ENCODE measurements around the gene PPP6R2.
"Not testable (repeated sequence)": the region's sequence is repeated elsewhere in the genome, so short reads cannot be mapped to it uniquely, and the experiment has no call there.

The PPP6R2 gene

GRCh38 chr22:50422961-50423815 is 80.1 kb downstream of the PPP6R2 start:
- no peak for TF ChIP-seq ZNF274 (IDR thresholded peaks at IDR 0.05; ENCODE audit: low read depth, low read length)
- H3K4me3 ChIP-seq (ENCODE audit: low read length) = no peak overlapping the region

- no peak overlapping the region for H3K4me3 ChIP-seq (ENCODE audit: low read length)
- no peak for TF ChIP-seq ZNF274 (IDR thresholded peaks at IDR 0.05; ENCODE audit: low read depth, low read length)
Measured at GRCh38 chr22:50423956-50424355, 80.8 kb downstream of the PPP6R2 start.

GRCh38 chr22:50425179-50425916 is 82.2 kb downstream of the PPP6R2 start:
- no peak for TF ChIP-seq ZNF274 (IDR thresholded peaks at IDR 0.05; ENCODE audit: low read depth, low read length)
- H3K4me3 ChIP-seq (ENCODE audit: low read length) = no peak overlapping the region

GRCh38 chr22:50432131-50432876 is 89.2 kb downstream of the PPP6R2 start:
- H3K4me3 ChIP-seq (ENCODE audit: low read length) = no peak overlapping the region
- no peak for TF ChIP-seq ZNF274 (IDR thresholded peaks at IDR 0.05; ENCODE audit: low read depth, low read length)

- H3K4me3 ChIP-seq (ENCODE audit: low read length) = not testable (repeated sequence)
Measured at GRCh38 chr22:50432877-50433510, 89.9 kb downstream of the PPP6R2 start.

- no peak for TF ChIP-seq ZNF274 (IDR thresholded peaks at IDR 0.05; ENCODE audit: low read depth, low read length)
- H3K4me3 ChIP-seq (ENCODE audit: low read length) = no peak overlapping the region
Measured at GRCh38 chr22:50434849-50435248, 91.7 kb downstream of the PPP6R2 start.

GRCh38 chr22:50435291-50436014 is 92.3 kb downstream of the PPP6R2 start:
- H3K4me3 ChIP-seq (ENCODE audit: low read length) = no peak overlapping the region
- no peak for TF ChIP-seq ZNF274 (IDR thresholded peaks at IDR 0.05; ENCODE audit: low read depth, low read length)

GRCh38 chr22:50436015-50436830 is 93.1 kb downstream of the PPP6R2 start:
- TF ChIP-seq ZNF274 (IDR thresholded peaks at IDR 0.05; ENCODE audit: low read depth, low read length) = no peak
- H3K4me3 ChIP-seq (ENCODE audit: low read length) = no peak overlapping the region

- no peak overlapping the region for H3K4me3 ChIP-seq (ENCODE audit: low read length)
- TF ChIP-seq ZNF274 (IDR thresholded peaks at IDR 0.05; ENCODE audit: low read depth, low read length) = no peak
Measured at GRCh38 chr22:50436841-50437341, 93.8 kb downstream of the PPP6R2 start.

GRCh38 chr22:50437511-50438304 is 94.6 kb downstream of the PPP6R2 start:
- no peak overlapping the region for H3K4me3 ChIP-seq (ENCODE audit: low read length)
- TF ChIP-seq ZNF274 (IDR thresholded peaks at IDR 0.05; ENCODE audit: low read depth, low read length) = no peak

GRCh38 chr22:50438305-50439275 is 95.5 kb downstream of the PPP6R2 start:
- H3K4me3 ChIP-seq (ENCODE audit: low read length) = no peak overlapping the region
- no peak for TF ChIP-seq ZNF274 (IDR thresholded peaks at IDR 0.05; ENCODE audit: low read depth, low read length)
